LNCAP (cell line): Measurements from ENCODE around the gene SSTR3.

Experiments
- CTCF ChIP-seq: fragments of 450-650 bp; IDR thresholded peaks from 2 replicates; pipeline ENCODE4 v1.5.1; 2017; ENCODE audit warnings: mild to moderate bottlenecking

Gene SSTR3

GRCh38 chr22:37221424-37222333 is 9.4 kb upstream of the SSTR3 start:
- TF ChIP-seq CTCF = no peak

- TF ChIP-seq CTCF = no peak
Measured at GRCh38 chr22:37220543-37220981, 8.3 kb upstream of the SSTR3 start.

- no peak for TF ChIP-seq CTCF
Measured at GRCh38 chr22:37219533-37219932, 7.3 kb upstream of the SSTR3 start.

DNA sequence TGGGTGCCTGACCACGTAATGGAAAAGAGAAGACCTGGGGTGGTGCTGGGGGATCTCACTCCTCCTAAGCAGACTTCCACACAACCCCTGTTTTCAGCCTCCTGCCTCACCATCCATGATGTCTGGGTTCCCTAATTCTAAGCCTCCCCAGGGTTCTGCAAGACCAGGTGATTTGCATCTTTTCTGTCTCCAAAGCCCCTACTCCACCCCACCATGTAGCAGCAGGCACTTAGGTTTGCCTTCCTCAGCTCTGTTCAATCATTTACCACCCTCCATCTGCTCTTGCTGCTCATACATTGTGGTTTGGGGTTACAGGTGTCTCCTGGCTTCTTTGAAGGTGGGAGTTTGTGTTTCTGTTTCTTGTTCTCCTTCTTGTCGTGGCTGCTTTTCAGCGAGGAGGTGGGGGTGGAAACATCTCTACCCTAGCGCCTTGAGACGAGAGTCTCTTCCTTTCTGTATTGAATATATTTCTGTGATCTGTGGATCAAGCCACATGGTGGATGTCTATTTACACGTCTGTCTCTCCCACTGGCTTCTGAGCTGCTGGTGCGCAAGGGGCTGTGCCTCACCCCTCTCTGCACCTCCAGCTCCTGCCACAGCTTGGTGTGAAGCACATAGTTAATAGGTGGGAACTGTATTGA is 6.6 kb upstream of the SSTR3 start:
- no peak for TF ChIP-seq CTCF

DNA sequence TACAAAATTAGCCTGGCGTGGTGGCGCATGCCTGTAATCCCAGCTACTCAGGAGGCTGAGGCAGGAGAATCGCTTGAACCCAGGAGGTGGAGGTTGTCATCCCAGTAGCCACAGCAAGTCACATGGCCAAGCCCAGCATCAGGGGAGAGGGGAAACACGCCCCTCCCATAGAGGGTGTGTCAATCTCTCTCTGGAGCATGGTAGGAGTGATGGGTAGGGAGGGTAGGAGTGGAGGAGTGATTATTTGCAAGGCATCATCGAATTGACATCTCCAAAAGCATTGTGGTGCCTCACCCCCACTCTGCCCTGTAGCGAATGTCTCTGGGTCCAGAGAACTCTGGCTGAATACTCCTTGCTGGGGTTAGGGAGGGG is 6.1 kb upstream of the SSTR3 start:
- TF ChIP-seq CTCF = no peak

DNA sequence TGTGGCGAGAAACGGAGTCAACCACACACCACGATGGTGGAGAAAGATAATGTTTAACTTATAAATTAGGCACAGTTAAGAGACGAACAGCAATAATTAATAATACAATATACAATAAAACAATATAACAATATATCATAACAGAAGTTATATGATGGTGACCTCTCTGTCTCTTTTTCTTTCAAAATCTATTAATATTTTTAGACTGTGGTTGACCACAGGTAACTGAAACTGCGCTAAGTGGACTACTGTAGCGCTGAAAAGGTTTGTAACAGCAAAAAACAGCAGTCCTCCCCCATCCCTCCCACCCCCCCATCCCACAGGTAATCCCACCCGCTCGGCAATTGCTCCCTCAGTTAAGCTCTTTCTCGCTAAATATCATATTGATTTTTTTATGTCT is 3.6 kb upstream of the SSTR3 start:
- TF ChIP-seq CTCF = no peak

DNA sequence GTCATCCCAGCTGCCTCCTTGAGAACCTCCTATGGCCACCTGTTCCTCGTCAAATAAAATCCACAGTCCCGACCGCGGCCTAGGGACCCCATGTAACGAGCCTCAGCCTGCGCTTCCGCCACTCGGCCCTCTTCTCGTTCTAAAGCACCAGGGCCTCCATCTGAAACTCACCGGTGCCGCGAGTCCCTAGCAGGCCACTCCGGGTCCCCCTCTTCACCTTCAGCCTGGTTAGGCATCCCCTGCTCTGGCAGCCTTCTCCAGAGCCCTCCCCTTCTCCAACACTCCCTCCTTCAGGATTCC is 2.4 kb upstream of the SSTR3 start:
- TF ChIP-seq CTCF = no peak
